ENCODE data around the gene FADS3.

Gene FADS3

GRCh38 chr11:61834278-61835048 is 56.9 kb downstream of the FADS3 start:
- DNase-seq (ENCODE audit: low read depth), result no peak

- DNase-seq (ENCODE audit: low read depth), result no peak
These were observed 57.4 kb downstream of the FADS3 start for GRCh38 chr11:61833926-61834277.

DNA sequence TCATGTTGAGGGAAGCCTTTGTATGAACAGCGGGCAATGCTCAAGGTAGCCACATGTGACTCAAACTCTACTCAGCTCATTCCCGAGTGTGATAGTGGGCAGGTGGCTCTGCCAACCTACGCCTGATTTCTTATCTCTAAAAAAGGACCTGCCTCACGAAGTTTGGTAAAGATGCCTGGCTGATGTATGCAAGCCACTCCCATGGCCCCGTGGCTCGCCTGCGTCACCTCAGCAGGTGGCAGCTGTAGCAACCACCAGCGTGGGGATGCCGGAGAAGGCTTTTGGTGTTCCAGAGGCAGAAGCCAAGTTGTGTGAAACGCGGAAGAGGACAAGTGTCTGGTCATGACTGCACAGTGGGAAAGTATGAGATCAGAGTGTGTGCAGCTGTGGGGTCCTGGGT is 57.9 kb downstream of the FADS3 start:
- no peak for DNase-seq (ENCODE audit: low read depth)

DNA sequence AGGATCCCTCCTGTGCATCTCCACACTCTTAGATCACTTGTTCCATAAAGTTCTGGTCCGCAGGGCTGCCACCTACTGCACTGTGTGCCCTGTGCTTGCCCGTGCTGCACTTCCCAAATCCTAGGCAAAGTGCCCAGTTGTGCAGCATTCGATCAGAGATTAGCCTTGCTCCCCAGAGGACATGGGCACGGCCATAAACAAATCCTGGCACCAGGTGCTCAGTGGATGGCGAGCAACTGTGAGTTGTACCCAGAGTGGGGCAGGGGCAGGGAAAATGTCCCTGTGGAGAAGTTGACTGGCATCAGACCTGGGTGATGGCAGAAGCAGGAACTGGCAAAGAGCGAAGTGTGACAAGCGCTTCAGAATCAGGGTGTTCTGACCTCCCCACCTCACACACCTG is 58.6 kb downstream of the FADS3 start:
- no peak for DNase-seq (ENCODE audit: low read depth)

GRCh38 chr11:61832207-61832606 is 59.1 kb downstream of the FADS3 start:
- DNase-seq (ENCODE audit: low read depth), result no peak

DNA sequence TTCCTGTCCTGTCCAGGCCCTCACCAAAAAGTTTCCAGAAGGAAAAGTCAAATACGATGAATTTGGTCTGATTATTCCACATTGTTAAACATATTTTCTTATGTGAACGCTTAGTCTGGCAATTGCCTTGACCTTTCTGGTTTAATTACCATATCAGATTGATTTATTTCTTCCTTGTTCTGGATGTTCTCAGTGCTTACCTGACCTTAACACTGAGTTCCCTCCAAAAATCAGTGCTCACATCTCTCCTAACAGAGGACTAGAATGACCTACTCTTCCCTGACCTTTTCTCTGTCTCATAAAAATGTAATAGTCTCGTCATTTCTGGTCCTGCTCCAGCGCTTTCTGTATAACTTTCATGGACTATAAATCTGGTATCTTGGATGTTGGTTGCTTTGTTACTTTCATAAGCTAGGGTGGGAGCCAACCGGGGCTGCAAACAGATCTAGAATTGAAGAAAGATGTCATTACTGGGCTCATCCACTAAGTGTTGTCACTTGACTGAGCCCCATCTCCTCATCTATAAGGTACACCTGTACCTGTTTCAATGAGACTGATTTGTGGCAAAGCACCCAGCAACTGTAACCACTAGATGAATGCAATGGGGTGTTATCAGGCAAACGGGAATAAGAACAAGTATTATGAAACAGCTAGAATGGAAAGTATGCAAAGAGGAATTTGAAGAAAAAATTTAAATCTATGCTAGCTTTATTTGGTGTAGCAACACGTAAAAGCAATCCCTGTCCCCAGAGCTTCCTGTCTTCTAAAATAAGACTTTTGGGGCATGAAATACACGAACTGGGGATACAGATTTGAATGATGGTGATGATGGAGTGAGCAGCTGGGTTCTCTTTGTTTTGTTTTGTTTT is 60.9 kb downstream of the FADS3 start:
- no peak for DNase-seq (ENCODE audit: low read depth)

DNA sequence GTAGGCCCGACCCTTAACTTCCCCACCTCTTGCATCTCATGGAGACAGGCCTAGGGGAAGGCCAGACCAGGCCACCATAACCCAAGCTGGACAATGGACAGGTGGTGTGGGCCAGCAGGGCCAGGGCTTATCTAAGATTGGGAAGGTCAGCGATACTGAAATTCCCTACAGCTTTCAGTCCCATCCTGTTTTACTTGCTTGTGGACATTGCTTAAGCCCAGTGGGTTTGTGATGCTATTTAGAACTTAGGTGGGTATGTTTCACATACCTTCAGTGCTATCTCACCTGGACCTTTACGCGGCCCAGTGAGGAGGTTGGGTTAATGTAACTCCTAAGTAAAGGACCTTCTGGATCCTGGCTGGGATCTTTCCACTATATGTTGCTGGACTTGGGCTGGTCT is 61.5 kb downstream of the FADS3 start:
- no peak for DNase-seq (ENCODE audit: low read depth)

GRCh38 chr11:61828629-61829407 is 62.5 kb downstream of the FADS3 start:
- DNase-seq (ENCODE audit: low read depth), result no peak

DNA sequence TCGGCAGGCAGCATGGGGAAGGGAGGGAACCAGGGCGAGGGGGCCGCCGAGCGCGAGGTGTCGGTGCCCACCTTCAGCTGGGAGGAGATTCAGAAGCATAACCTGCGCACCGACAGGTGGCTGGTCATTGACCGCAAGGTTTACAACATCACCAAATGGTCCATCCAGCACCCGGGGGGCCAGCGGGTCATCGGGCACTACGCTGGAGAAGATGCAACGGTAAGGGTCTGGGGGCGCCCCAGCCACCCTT is 63.0 kb downstream of the FADS3 start:
- DNase-seq (ENCODE audit: low read depth), result no peak

DNA sequence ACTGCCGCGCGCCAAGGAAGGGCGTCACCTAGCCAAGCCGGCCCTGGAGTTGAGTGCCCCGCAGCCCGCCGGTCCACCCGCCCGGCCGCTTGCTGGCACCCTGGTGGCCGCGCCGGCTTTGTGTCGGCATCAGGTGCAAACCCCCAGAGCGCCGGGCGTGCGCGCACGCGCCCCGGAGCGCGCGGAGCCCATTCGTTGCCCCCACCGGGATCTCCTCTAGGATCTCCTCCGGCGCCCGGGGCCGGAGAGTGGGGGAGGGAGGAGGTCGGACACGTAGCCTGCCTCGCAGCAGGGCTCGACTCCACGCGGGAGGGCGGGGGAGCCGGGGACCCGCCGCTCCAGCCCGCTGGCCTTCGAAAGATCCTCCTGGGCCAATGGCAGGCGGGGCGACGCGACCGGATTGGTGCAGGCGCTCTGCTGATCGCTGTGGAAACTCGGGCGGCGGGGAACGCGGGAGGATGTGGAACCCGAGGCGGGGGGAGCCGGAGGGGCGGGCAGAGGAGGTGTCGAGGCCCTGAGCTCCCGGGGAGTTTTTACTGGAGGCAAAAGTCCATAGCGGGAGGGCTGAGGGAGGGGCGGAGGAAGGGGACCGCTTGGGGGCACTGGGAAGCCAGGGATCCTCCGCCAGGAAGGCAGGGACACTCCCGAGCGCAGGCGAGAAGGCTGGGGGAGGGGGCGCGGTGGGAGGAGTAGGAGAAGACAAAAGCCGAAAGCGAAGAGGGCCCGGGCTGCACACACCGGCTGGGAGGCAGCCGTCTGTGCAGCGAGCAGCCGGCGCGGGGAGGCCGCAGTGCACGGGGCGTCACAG is 63.6 kb downstream of the FADS3 start, which contains the start of gene FADS2:
FADS2 (plus strand) TSS at position 730 of the 808 bp plus-strand sequence. CDS start 91 bp downstream, outside the sequence.
- DNase-seq (ENCODE audit: low read depth), result peak; percentile 85

DNA sequence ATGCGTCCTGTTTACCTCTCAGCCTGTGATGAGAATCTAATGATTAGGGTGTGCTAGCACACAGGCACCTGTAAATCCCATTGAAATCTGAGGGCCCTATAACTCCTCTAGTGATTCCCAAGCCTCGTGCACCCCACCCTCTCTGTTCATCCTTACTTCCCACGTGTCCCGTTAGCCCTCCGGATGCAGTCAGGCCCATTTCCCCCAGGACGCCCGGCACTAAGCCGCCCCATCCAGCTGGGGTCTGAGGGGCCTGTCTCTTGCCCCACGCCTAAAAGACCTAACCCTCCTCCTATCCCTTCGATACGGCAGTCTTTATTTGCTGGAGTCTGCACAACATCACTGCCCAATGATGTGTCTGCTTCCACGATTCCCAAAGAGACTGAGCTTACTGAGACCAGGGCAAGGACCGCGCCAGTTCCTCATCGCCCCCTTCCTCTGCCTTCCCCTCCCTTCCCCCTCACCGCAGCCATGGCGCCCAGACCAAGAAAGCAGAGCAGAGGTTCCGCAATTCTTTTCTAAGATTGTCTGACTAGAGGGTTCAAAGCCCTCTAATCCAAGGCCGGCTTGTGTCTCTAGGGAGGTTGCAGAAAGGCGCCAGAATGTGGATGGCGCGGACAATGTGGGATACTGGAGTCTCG is 64.3 kb downstream of the FADS3 start:
- DNase-seq (ENCODE audit: low read depth), result no peak

Data from non-pigmented ciliary epithelial cell (primary cell).